Breast epithelium (tissue), 4 donors: Measurements from ENCODE around the gene PNLIPRP2. TPM values are rescaled to one million over a fixed set of nuclear protein-coding genes. Genes with fewer than 3 reads are reported as not detected.

Experiments used
- DNase-seq, 2 donors: peaks; one replicate each; pipeline ENCODE4 v3.0.0-alpha.2; 2019; ENCODE audit warnings: low spot score in 2 of 2
- H3K27ac ChIP-seq, 2 donors: fragments of 200-600 bp; sonication (generic) in 1 of 2; one replicate each; pipeline ENCODE4 v1.5.1; 2016 to 2019; ENCODE audit warnings: mild to moderate bottlenecking in 1 of 2
- H3K27me3 ChIP-seq, 2 donors: fragments of 200-600 bp; sonication (generic) in 1 of 2; one replicate each; pipeline versions ENCODE4 v1.5.1 to v1.6.0; 2017 to 2019; ENCODE audit warnings: control low read depth in 1 of 2, mild to moderate bottlenecking in 1 of 2
- H3K36me3 ChIP-seq: fragments of 200-600 bp; one replicate; pipeline ENCODE4 v1.5.1; 2019
- H3K4me1 ChIP-seq, 2 donors: fragments of 200-600 bp; sonication (generic); one replicate each; pipeline ENCODE4 v1.5.1; 2016 to 2019; ENCODE audit warnings: control low read depth in 1 of 2
- H3K4me3 ChIP-seq, 3 donors: fragments of 200-600 bp; sonication (generic); 1 replicate in 2 of 3; 2 replicates in 1 of 3; pipeline ENCODE4 v1.5.1; 2016 to 2019; ENCODE audit warnings: mild to moderate bottlenecking in 3 of 3, moderate library complexity in 2 of 3
- H3K9me3 ChIP-seq, 2 donors: fragments of 200-600 bp; sonication (generic) in 1 of 2; one replicate each; pipeline ENCODE4 v1.5.1; 2016 to 2019; ENCODE audit warnings: control low read depth in 1 of 2
- CTCF ChIP-seq, 3 donors: fragments of 450-650 bp; IDR thresholded peaks; one replicate each; pipeline ENCODE4 v1.5.1; 2016 to 2017; ENCODE audit warnings: antibody characterized with exemption in 3 of 3, mild to moderate bottlenecking in 3 of 3, moderate library complexity in 3 of 3
- POLR2A ChIP-seq: fragments of 450-650 bp; IDR thresholded peaks from one replicate; pipeline ENCODE4 v1.6.1; 2016; ENCODE audit warnings: antibody characterized with exemption, mild to moderate bottlenecking, moderate library complexity
- POLR2AphosphoS5 ChIP-seq, 3 donors: sonication (generic); formaldehyde crosslinking; IDR thresholded peaks; one replicate each; pipeline ENCODE4 v1.6.1; 2017; ENCODE audit warnings: antibody characterized with exemption in 3 of 3
- intact Hi-C: fragments of 100-400 bp; cut with DNase I; formaldehyde crosslinking; loops from one replicate; pipeline ENCODE4 v1.15.1; 2023; ENCODE audit warnings: low total_unique reads
- total RNA-seq, 3 donors: library from RNA; depleted of rRNA; stranded (reverse); fragments of >200 nt; gene quantifications; one replicate each; pipeline ENCODE4 v1.1.0, GENCODE V29; 2016

Gene PNLIPRP2
- total RNA-seq, result not detected

DNA sequence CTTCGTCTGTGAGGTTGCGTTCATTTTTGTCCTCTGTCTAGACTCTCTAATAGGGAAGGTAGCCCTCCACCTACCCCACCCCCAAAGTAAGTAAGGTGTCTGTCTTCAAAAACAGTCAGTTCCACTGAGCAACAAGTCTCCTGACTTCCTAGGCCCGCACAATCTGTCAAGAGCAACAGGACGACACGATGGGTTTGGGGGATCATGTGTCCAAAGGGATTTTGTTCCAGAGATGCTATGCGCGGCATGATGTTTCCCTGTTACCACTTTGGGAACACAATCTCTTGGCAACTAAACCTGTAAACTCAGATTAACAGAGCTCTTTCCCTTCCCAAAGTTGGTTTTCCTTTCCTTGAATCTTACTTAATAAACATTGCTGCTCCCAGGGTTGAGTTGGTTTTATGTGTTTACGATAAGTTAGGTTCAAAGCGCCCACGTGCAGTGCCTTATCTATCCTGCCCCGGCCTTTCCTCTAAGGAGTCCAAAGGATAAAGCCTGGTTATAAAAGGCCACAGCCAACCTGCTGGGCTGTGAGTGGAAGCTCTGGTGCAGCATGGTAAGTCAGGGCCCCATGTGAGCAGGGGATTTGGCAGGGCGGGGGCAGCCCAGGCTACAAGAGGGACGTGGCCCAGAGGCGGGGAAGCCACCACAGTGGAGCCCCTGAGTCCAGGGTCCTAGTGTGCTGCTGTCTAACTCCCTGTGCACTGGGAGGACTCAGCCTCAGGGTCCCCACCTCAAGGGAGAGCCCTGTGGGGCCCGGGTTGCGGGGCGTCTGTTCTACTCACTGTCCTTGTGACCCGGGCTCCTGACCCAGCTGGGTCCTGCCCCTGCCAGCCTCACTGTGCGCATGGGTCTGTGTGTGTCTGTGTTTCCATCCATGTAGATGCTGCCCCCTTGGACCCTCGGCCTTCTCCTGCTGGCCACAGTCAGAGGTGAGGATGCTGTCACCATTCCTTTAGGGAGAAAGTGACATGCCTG lies at the start of gene PNLIPRP2:
TSS of gene PNLIPRP2 (plus strand) at position 531 of the 978 bp plus-strand sequence.
- no peaks in the 10 kb centered on the region for H3K4me1 ChIP-seq
- no peak within 1 kb of the TSS for H3K4me3 ChIP-seq
- no peaks in the 10 kb centered on the region for H3K9me3 ChIP-seq
- DNase-seq, result no peak
- peaks cover 4% of the 10 kb centered on the region for H3K36me3 ChIP-seq
- intact Hi-C loops, result no loop called here
- no peak for TF ChIP-seq POLR2A
- TF ChIP-seq POLR2AphosphoS5 (IDR thresholded peaks at IDR 0.05), result no peak
- TF ChIP-seq CTCF (IDR thresholded peaks at IDR 0.05), result no peak
- H3K27ac ChIP-seq, result no peak within 1 kb of the TSS
- peaks cover 0 to 2% of the 10 kb centered on the region in 2 donors for H3K27me3 ChIP-seq

- intact Hi-C loops, result no loop called here
- no peak for TF ChIP-seq POLR2AphosphoS5 (IDR thresholded peaks at IDR 0.05)
- TF ChIP-seq CTCF (IDR thresholded peaks at IDR 0.05), result no peak
- no peak for TF ChIP-seq POLR2A
These were observed 46.0 kb upstream of the PNLIPRP2 start for GRCh38 chr10:116574797-116575196.

DNA sequence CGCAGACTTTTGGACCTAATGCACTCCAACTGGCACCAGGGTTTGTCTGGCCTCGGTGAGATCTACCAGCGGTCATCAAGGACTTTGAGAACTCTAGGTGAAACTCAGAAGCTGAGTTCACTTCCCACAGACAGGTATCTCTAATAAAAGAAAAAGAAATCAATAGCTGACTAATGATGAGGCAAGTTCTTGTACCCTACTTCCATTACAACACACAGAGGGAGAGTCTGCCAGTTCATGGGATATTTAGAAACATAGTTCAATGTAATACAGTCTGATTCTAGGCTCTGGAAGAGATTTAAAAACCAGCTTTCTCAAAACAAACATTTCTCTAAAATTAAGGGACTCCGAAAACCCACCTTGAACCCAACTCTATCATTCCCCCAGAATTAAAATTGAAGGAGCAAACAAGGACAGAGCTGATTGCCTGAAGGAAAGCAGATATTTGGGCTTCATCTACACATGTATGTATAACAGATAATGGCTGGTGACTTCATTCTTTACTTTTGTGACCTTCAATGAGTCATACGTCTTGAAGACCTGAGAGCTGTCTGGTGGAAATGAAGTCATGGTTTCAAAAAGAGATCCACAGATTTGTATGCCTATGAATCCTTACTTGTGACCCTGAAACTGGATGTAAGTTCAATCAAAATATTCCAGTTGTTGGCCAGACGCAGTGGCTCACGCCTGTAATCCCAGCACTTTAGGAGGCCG lies 32.7 kb upstream of the PNLIPRP2 start:
- Histone ChIP-seq H3K4me3 (no peak overlapping the region), H3K27me3 (no peaks in the 10 kb centered on the region), H3K4me1 (no peaks in the 10 kb centered on the region), H3K36me3 (no peaks in the 10 kb centered on the region), H3K9me3 (no peaks in the 10 kb centered on the region), H3K27ac (no peak overlapping the region)
- no peak for DNase-seq
- intact Hi-C loops, result no loop called here
- TF ChIP-seq POLR2A, result no peak
- no peak for TF ChIP-seq POLR2AphosphoS5 (IDR thresholded peaks at IDR 0.05)
- TF ChIP-seq CTCF (IDR thresholded peaks at IDR 0.05), result no peak

More at GRCh38 chr10:116574797-116575196, 46.0 kb upstream of the PNLIPRP2 start:
- H3K27me3 ChIP-seq, result no peaks in the 10 kb centered on the region
- no peak for DNase-seq
- H3K4me1 ChIP-seq, result no peaks in the 10 kb centered on the region
- H3K4me3 ChIP-seq, result no peak overlapping the region
- H3K9me3 ChIP-seq, result no peaks in the 10 kb centered on the region
- H3K27ac ChIP-seq, result no peak overlapping the region
- H3K36me3 ChIP-seq, result no peaks in the 10 kb centered on the region

DNA sequence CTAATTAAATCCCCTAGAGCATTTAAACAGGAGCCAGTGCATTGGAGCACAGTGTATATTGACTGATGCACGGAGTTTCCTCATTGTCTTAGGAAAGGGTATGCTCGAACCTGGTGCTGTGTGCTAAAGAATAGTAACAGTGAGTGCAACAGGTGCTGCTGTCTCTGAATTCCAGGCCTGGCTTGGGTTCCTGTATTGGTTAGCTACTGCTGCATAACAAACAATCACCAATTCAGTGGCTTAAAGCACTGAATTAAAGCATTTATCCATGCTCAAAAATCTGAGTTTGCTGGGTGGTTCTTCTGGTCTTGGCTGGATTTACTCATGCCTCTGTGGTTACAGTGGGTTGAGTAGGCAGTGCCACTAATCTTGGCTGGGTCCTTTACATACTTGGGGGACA lies 31.8 kb upstream of the PNLIPRP2 start:
- no peak overlapping the region for H3K4me3 ChIP-seq
- TF ChIP-seq POLR2AphosphoS5 (IDR thresholded peaks at IDR 0.05) (no peak), POLR2A (no peak), CTCF (IDR thresholded peaks at IDR 0.05) (no peak)
- no peaks in the 10 kb centered on the region for H3K4me1 ChIP-seq
- DNase-seq, result no peak
- H3K36me3 ChIP-seq, result no peaks in the 10 kb centered on the region
- intact Hi-C loops, result no loop called here
- H3K27me3 ChIP-seq, result no peaks in the 10 kb centered on the region
- no peaks in the 10 kb centered on the region for H3K9me3 ChIP-seq
- no peak overlapping the region for H3K27ac ChIP-seq

DNA sequence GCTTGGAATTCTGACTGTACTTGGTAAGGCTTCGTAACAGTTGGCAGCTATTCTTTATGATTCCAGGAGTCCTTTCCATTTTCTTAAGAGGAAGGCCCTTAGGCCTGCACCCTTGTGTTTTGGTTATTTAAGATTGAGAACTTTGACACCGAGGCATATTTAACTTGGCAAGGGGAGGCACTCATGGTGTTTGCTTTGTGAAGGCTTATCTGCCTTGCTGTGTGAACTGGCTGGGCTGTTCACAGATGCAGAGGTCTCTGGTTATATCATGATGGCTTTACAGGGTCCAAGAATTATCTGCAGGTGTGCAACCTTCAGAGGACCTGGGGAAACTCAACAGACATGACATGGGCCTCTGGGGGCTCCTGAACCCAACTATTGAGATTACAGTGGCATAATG lies 30.8 kb upstream of the PNLIPRP2 start:
- H3K27ac ChIP-seq, result no peak overlapping the region
- H3K27me3 ChIP-seq, result no peaks in the 10 kb centered on the region
- H3K36me3 ChIP-seq, result no peaks in the 10 kb centered on the region
- intact Hi-C loops, result no loop called here
- TF ChIP-seq POLR2AphosphoS5 (IDR thresholded peaks at IDR 0.05) (no peak), CTCF (IDR thresholded peaks at IDR 0.05) (no peak), POLR2A (no peak)
- DNase-seq, result no peak
- no peaks in the 10 kb centered on the region for H3K9me3 ChIP-seq
- no peak overlapping the region for H3K4me3 ChIP-seq
- no peaks in the 10 kb centered on the region for H3K4me1 ChIP-seq
